Measurements from ENCODE around the gene TLCD1.

Gene TLCD1

DNA sequence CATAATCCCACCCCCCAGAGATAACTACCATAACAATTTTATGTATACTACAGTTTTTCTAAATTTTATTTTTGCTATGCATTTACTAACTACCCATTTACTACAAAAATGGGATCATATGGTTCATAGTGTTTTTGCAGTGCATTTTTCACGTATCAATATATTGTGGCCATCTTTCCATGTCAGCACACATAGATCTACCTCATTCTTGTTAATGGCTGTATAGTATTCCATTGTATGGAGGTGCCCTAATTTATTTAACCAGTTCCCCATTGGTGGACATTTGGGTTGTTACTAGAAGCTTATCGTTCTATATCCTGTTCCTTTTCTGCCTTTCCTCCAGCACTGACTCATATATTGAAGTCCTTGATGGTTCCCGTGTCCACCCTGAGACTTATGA, 37.0 kb downstream of the TLCD1 start:
- H3K9me3 Mint-ChIP-seq: no peaks in the 10 kb centered on the region
- H3K4me1 Mint-ChIP-seq: no peaks in the 10 kb centered on the region
- no peak for DNase-seq
- TF ChIP-seq, protein P1, sequence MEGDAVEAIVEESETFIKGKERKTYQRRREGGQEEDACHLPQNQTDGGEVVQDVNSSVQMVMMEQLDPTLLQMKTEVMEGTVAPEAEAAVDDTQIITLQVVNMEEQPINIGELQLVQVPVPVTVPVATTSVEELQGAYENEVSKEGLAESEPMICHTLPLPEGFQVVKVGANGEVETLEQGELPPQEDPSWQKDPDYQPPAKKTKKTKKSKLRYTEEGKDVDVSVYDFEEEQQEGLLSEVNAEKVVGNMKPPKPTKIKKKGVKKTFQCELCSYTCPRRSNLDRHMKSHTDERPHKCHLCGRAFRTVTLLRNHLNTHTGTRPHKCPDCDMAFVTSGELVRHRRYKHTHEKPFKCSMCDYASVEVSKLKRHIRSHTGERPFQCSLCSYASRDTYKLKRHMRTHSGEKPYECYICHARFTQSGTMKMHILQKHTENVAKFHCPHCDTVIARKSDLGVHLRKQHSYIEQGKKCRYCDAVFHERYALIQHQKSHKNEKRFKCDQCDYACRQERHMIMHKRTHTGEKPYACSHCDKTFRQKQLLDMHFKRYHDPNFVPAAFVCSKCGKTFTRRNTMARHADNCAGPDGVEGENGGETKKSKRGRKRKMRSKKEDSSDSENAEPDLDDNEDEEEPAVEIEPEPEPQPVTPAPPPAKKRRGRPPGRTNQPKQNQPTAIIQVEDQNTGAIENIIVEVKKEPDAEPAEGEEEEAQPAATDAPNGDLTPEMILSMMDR (IDR thresholded peaks at IDR 0.05): no peak
- H3K27me3 Mint-ChIP-seq (ENCODE audit: low read depth, poor library complexity): no peaks in the 10 kb centered on the region
- H3K36me3 Mint-ChIP-seq (ENCODE audit: low read depth): peaks cover 81% of the 10 kb centered on the region
- no peak overlapping the region for H3K27ac Mint-ChIP-seq
- no peak overlapping the region for H3K4me3 Mint-ChIP-seq

DNA sequence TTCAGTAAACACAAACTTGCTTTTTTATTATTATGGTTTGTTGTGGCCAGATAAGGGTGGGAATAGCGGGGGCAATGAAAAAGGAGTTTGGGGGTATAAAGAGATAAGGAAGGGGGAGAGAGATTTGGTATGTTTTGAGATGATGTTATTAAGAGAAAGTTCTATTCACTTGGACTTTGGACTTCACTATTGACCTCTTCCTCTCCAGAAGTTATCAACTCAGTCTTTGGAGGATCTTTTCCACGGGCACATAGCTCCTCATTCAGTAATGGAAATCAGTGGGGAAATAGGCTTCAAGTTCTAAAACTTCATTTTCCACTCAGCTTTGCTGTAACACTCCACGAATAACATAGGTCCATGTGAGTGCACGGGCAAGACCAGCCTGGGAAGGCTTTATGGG, 37.6 kb downstream of the TLCD1 start:
- TF ChIP-seq, protein P1 (IDR thresholded peaks at IDR 0.05): no peak
- no peak for DNase-seq
- no peaks in the 10 kb centered on the region for H3K27me3 Mint-ChIP-seq (ENCODE audit: low read depth, poor library complexity)
- H3K27ac Mint-ChIP-seq: no peak overlapping the region
- H3K36me3 Mint-ChIP-seq (ENCODE audit: low read depth): peaks cover 80% of the 10 kb centered on the region
- H3K4me3 Mint-ChIP-seq: no peak overlapping the region
- no peaks in the 10 kb centered on the region for H3K4me1 Mint-ChIP-seq
- H3K9me3 Mint-ChIP-seq: no peaks in the 10 kb centered on the region

- H3K4me3 Mint-ChIP-seq: no peak overlapping the region
- peaks cover 90% of the 10 kb centered on the region for H3K36me3 Mint-ChIP-seq (ENCODE audit: low read depth)
- peak overlapping the region; percentile 63 for H3K27ac Mint-ChIP-seq
- H3K27me3 Mint-ChIP-seq (ENCODE audit: low read depth, poor library complexity): no peaks in the 10 kb centered on the region
- no peak for DNase-seq
- H3K4me1 Mint-ChIP-seq: no peaks in the 10 kb centered on the region
- no peaks in the 10 kb centered on the region for H3K9me3 Mint-ChIP-seq
- TF ChIP-seq, protein P1 (IDR thresholded peaks at IDR 0.05): no peak
These were observed 39.7 kb downstream of the TLCD1 start for GRCh38 chr17:28686296-28686695.

DNA sequence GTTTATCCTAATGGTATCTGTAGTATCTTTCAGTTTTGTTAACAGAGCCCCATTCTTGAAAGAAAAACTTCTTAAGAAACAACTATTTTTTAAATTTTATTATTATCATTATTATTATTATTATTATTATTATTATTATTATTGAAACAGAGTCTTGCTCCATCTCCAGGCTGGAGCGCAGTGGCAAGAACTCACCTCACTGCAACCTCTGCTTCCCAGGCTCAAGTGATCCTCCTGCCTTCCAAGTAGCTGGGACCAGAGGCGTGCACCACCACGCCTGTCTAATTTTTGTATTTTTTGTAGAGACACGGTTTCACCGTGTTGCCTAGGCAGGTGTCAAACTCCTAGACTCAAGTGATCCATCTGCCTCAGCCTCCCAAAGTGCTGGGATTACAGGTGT, 40.7 kb downstream of the TLCD1 start:
- Mint-ChIP-seq H3K4me3 (no peak overlapping the region), H3K27ac (no peak overlapping the region), H3K4me1 (no peaks in the 10 kb centered on the region), H3K27me3 (ENCODE audit: low read depth, poor library complexity) (no peaks in the 10 kb centered on the region), H3K9me3 (no peaks in the 10 kb centered on the region), H3K36me3 (ENCODE audit: low read depth) (peaks cover 86% of the 10 kb centered on the region)
- TF ChIP-seq, protein P1 (IDR thresholded peaks at IDR 0.05): no peak
- no peak for DNase-seq

DNA sequence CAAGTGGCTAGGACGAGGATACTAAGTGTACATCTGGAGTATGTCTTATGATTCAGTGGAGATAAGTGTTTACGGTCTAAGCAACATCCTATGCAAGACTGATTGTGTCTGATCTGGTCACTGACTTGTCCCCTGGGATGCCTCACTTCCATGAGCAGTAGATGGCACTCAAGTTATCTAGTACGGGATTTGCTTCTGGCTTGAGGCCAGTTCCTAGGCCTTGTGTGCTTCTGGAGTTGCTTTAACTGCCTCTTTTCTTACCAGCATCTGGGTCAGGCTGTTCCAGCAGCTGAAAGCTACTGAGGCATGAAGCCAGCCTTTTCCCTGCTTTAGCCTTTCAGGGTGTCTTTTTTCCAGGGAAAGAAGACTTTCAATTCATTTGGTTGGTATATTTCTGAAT, 41.1 kb downstream of the TLCD1 start:
- Mint-ChIP-seq H3K4me1 (no peaks in the 10 kb centered on the region), H3K27me3 (ENCODE audit: low read depth, poor library complexity) (no peaks in the 10 kb centered on the region), H3K27ac (peak overlapping the region; percentile 14), H3K36me3 (ENCODE audit: low read depth) (peaks cover 82% of the 10 kb centered on the region), H3K9me3 (no peaks in the 10 kb centered on the region), H3K4me3 (no peak overlapping the region)
- no peak for DNase-seq
- TF ChIP-seq, protein P1 (IDR thresholded peaks at IDR 0.05): no peak

DNA sequence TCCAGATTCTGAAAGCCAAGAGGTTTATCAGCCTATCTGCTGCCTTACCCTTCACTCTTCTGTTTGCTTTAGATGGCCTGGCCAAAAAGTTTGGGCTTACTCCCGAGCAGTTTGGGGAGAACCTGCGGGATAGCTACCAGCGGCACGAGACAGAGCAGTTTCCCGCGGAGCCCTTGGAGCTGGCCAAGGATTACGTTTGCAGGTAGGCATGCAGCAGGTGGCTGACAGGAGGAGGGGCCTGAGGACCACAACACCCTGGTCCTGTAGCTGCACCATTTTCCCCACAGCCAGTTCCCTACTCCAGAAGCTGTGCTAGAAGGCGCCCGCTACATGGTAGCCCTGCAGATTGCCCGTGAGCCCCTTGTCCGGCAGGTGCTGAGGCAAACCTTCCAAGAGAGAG, 43.4 kb downstream of the TLCD1 start:
- Mint-ChIP-seq H3K36me3 (ENCODE audit: low read depth) (peaks cover 77% of the 10 kb centered on the region), H3K27ac (peak overlapping the region; percentile 29), H3K9me3 (no peaks in the 10 kb centered on the region), H3K27me3 (ENCODE audit: low read depth, poor library complexity) (no peaks in the 10 kb centered on the region), H3K4me1 (no peaks in the 10 kb centered on the region), H3K4me3 (no peak overlapping the region)
- no peak for DNase-seq
- TF ChIP-seq, protein P1 (IDR thresholded peaks at IDR 0.05): no peak

All from nephron progenitor cell (in vitro differentiated cells).